ENCODE results near the gene DGLUCY.
"Not testable (repeated sequence)": the region's sequence is repeated elsewhere in the genome, so short reads cannot be mapped to it uniquely, and the experiment has no call there.

Gene DGLUCY

GRCh38 chr14:91154851-91155625 is 41.2 kb downstream of the DGLUCY start:
- Histone ChIP-seq H3K9ac (no peak overlapping the region), H3K4me1 (ENCODE audit: low read depth, poor library complexity, severe bottlenecking) (peaks cover 4% of the 10 kb centered on the region), H3K27ac (no peak overlapping the region), H3K79me2 (ENCODE audit: insufficient read depth, low read depth) (no peaks in the 10 kb centered on the region), H3K36me3 (ENCODE audit: insufficient read depth) (no peaks in the 10 kb centered on the region), H3K27me3 (ENCODE audit: insufficient read depth, low read depth) (no peaks in the 10 kb centered on the region), H4K20me1 (ENCODE audit: insufficient read depth) (no peaks in the 10 kb centered on the region), H3K4me2 (no peak overlapping the region), H3K4me3 (IDR thresholded peaks at IDR 0.05; ENCODE audit: insufficient read depth, low read depth, low read length) (no peak overlapping the region), H2AFZ (ENCODE audit: low read depth) (no peak overlapping the region)
- no peak for TF ChIP-seq CTCF (conservative IDR thresholded peaks at IDR 0.05; ENCODE audit: low read depth, low read length)

- TF ChIP-seq CTCF (conservative IDR thresholded peaks at IDR 0.05; ENCODE audit: low read depth, low read length): no peak
- Histone ChIP-seq H3K4me2 (no peak overlapping the region), H3K9ac (no peak overlapping the region), H3K36me3 (ENCODE audit: insufficient read depth) (no peaks in the 10 kb centered on the region), H3K27ac (no peak overlapping the region), H4K20me1 (ENCODE audit: insufficient read depth) (no peaks in the 10 kb centered on the region), H3K79me2 (ENCODE audit: insufficient read depth, low read depth) (no peaks in the 10 kb centered on the region), H3K4me3 (IDR thresholded peaks at IDR 0.05; ENCODE audit: insufficient read depth, low read depth, low read length) (no peak overlapping the region), H3K4me1 (ENCODE audit: low read depth, poor library complexity, severe bottlenecking) (no peaks in the 10 kb centered on the region), H2AFZ (ENCODE audit: low read depth) (no peak overlapping the region), H3K27me3 (ENCODE audit: insufficient read depth, low read depth) (no peaks in the 10 kb centered on the region)
Observed at GRCh38 chr14:91155626-91156089, 41.8 kb downstream of the DGLUCY start.

GRCh38 chr14:91156142-91156666 is 42.3 kb downstream of the DGLUCY start:
- not testable (repeated sequence) for H3K9ac ChIP-seq; H3K4me3 ChIP-seq (IDR thresholded peaks at IDR 0.05; ENCODE audit: insufficient read depth, low read depth, low read length); H3K27me3 ChIP-seq (ENCODE audit: insufficient read depth, low read depth); H3K79me2 ChIP-seq (ENCODE audit: insufficient read depth, low read depth); H3K4me1 ChIP-seq (ENCODE audit: low read depth, poor library complexity, severe bottlenecking); H3K27ac ChIP-seq; H4K20me1 ChIP-seq (ENCODE audit: insufficient read depth); H3K4me2 ChIP-seq; H2AFZ ChIP-seq (ENCODE audit: low read depth); H3K36me3 ChIP-seq (ENCODE audit: insufficient read depth)

GRCh38 chr14:91156877-91157276 is 43.0 kb downstream of the DGLUCY start:
- not testable (repeated sequence) for H2AFZ ChIP-seq (ENCODE audit: low read depth); H3K27ac ChIP-seq; H3K4me3 ChIP-seq (IDR thresholded peaks at IDR 0.05; ENCODE audit: insufficient read depth, low read depth, low read length); H3K36me3 ChIP-seq (ENCODE audit: insufficient read depth); H3K4me2 ChIP-seq; H3K4me1 ChIP-seq (ENCODE audit: low read depth, poor library complexity, severe bottlenecking); H4K20me1 ChIP-seq (ENCODE audit: insufficient read depth); H3K9ac ChIP-seq; H3K27me3 ChIP-seq (ENCODE audit: insufficient read depth, low read depth); H3K79me2 ChIP-seq (ENCODE audit: insufficient read depth, low read depth)

- Histone ChIP-seq H3K27me3 (ENCODE audit: insufficient read depth, low read depth) (no peaks in the 10 kb centered on the region), H3K27ac (no peak overlapping the region), H3K4me3 (IDR thresholded peaks at IDR 0.05; ENCODE audit: insufficient read depth, low read depth, low read length) (no peak overlapping the region), H3K9ac (no peak overlapping the region), H3K4me2 (no peak overlapping the region), H3K79me2 (ENCODE audit: insufficient read depth, low read depth) (no peaks in the 10 kb centered on the region), H2AFZ (ENCODE audit: low read depth) (no peak overlapping the region), H4K20me1 (ENCODE audit: insufficient read depth) (no peaks in the 10 kb centered on the region), H3K36me3 (ENCODE audit: insufficient read depth) (no peaks in the 10 kb centered on the region), H3K4me1 (ENCODE audit: low read depth, poor library complexity, severe bottlenecking) (no peaks in the 10 kb centered on the region)
- TF ChIP-seq CTCF (conservative IDR thresholded peaks at IDR 0.05; ENCODE audit: low read depth, low read length): no peak
Observed at GRCh38 chr14:91158091-91158790, 44.4 kb downstream of the DGLUCY start.

All from KMS-11 (cell line).